ENCODE measurements around the gene CLTA. TPM values are rescaled to one million over a fixed set of nuclear protein-coding genes. Genes with fewer than 3 reads are reported as not detected.

Gene CLTA
- total RNA-seq, 4 donors from 2014 or later = 163 to 308 (median 217) TPM

GRCh38 chr9:36143245-36143641, 47.5 kb upstream of the CLTA start:
- in situ Hi-C loops (cut with MboI; ENCODE audit: low pct_ligation_motif_present in 1 of 4, low pct_unique_long_range_greater_than_20kb in 1 of 4, low sequenced_read_pairs in 3 of 4) (no loop called here), intact Hi-C loops (cut with DNase I; ENCODE audit: low total_unique reads) (no loop called here)
- peaks cover 38 to 85% (median 56%) of the 10 kb centered on the region in 4 donors for H3K4me1 ChIP-seq
- 20 to 72% methylated on average over 1 to 13 of the region's 13 CpGs for WGBS, 2 donors (ENCODE audit: low coverage in 1 of 2)
- peak overlapping the region in 1 of 4 donors; percentile 33 for H3K4me3 ChIP-seq
- no peaks in the 10 kb centered on the region for H3K9me3 ChIP-seq
- TF ChIP-seq EP300 (IDR thresholded peaks at IDR 0.05; ENCODE audit: low read depth) = no peak
- no peak for TF ChIP-seq POLR2A (IDR thresholded peaks at IDR 0.05)
- no peak for DNase-seq
- H3K36me3 ChIP-seq = no peaks in the 10 kb centered on the region
- no peaks in the 10 kb centered on the region for H3K27me3 ChIP-seq
- H3K27ac ChIP-seq = peak overlapping the region; percentile 78 to 92 (median 90)

GRCh38 chr9:36144309-36145232, 46.1 kb upstream of the CLTA start:
- 70 to 75% methylated on average over 2 to 12 of the region's 12 CpGs for WGBS, 2 donors (ENCODE audit: low coverage in 1 of 2)
- in situ Hi-C loops (cut with MboI; ENCODE audit: low pct_ligation_motif_present in 1 of 4, low pct_unique_long_range_greater_than_20kb in 1 of 4, low sequenced_read_pairs in 3 of 4) (no loop called here), intact Hi-C loops (cut with DNase I; ENCODE audit: low total_unique reads) (no loop called here)
- H3K27ac ChIP-seq = peak overlapping the region; percentile 3 to 90 (median 30)
- H3K36me3 ChIP-seq = no peaks in the 10 kb centered on the region
- H3K4me3 ChIP-seq = no peak overlapping the region
- H3K9me3 ChIP-seq = no peaks in the 10 kb centered on the region
- no peak for TF ChIP-seq POLR2AphosphoS5 (IDR thresholded peaks at IDR 0.05)
- TF ChIP-seq EP300 (IDR thresholded peaks at IDR 0.05; ENCODE audit: low read depth) = no peak
- TF ChIP-seq POLR2A (IDR thresholded peaks at IDR 0.05) = no peak
- no peak for TF ChIP-seq CTCF (IDR thresholded peaks at IDR 0.05)
- DNase-seq = no peak
- no peaks in the 10 kb centered on the region for H3K27me3 ChIP-seq
- peaks cover 49 to 85% (median 57%) of the 10 kb centered on the region in 4 donors for H3K4me1 ChIP-seq

GRCh38 chr9:36145970-36146369, 44.8 kb upstream of the CLTA start:
- H3K4me1 ChIP-seq = peaks cover 46 to 85% (median 57%) of the 10 kb centered on the region in 4 donors
- WGBS, 2 donors (ENCODE audit: low coverage in 1 of 2) = 95 to 97% methylated on average over 3 to 4 of the region's 4 CpGs
- no peaks in the 10 kb centered on the region for H3K36me3 ChIP-seq
- intact Hi-C loops (cut with DNase I; ENCODE audit: low total_unique reads) = no loop called here
- no peaks in the 10 kb centered on the region for H3K27me3 ChIP-seq
- H3K27ac ChIP-seq = peak overlapping the region in 1 of 4 donors; percentile 88
- H3K9me3 ChIP-seq = no peaks in the 10 kb centered on the region
- H3K4me3 ChIP-seq = no peak overlapping the region
- TF ChIP-seq CTCF (IDR thresholded peaks at IDR 0.05) (no peak), POLR2A (IDR thresholded peaks at IDR 0.05) (no peak), EP300 (IDR thresholded peaks at IDR 0.05; ENCODE audit: low read depth) (no peak)
- in situ Hi-C loops (cut with MboI; ENCODE audit: low pct_ligation_motif_present in 1 of 4, low pct_unique_long_range_greater_than_20kb in 1 of 4, low sequenced_read_pairs in 3 of 4) = no loop called here
- DNase-seq = no peak

GRCh38 chr9:36146651-36147050, 44.1 kb upstream of the CLTA start:
- intact Hi-C loops (cut with DNase I; ENCODE audit: low total_unique reads) (no loop called here), in situ Hi-C loops (cut with MboI; ENCODE audit: low pct_ligation_motif_present in 1 of 4, low pct_unique_long_range_greater_than_20kb in 1 of 4, low sequenced_read_pairs in 3 of 4) (no loop called here)
- H3K36me3 ChIP-seq = no peaks in the 10 kb centered on the region
- no peak overlapping the region for H3K4me3 ChIP-seq
- peaks cover 44 to 85% (median 59%) of the 10 kb centered on the region in 4 donors for H3K4me1 ChIP-seq
- no peaks in the 10 kb centered on the region for H3K27me3 ChIP-seq
- peak overlapping the region; percentile 81 to 92 (median 88) for H3K27ac ChIP-seq
- WGBS, 2 donors (ENCODE audit: low coverage in 1 of 2) = 93% methylated on average over 10 of the region's 10 CpGs; no CpG with 5 or more reads in 1 of the 2 donors
- TF ChIP-seq CTCF (IDR thresholded peaks at IDR 0.05) = no peak
- no peak for TF ChIP-seq EP300 (IDR thresholded peaks at IDR 0.05; ENCODE audit: low read depth)
- no peak for TF ChIP-seq POLR2A (IDR thresholded peaks at IDR 0.05)
- no peak for TF ChIP-seq POLR2AphosphoS5 (IDR thresholded peaks at IDR 0.05)
- DNase-seq = no peak
- H3K9me3 ChIP-seq = no peaks in the 10 kb centered on the region

Data from transverse colon (tissue), 4 donors.